ENCODE measurements around the gene CLEC2A. TPM values are rescaled to one million over a fixed set of nuclear protein-coding genes. Genes with fewer than 3 reads are reported as not detected.
A peak's percentile ranks its signal among the peaks of the same experiment; 100 is the strongest.
"Not testable (repeated sequence)": the region's sequence is repeated elsewhere in the genome, so short reads cannot be mapped to it uniquely, and the experiment has no call there.

Gene CLEC2A
- not detected for total RNA-seq

GRCh38 chr12:9932270-9932669 lies at the start of gene CLEC2A:
TSS of gene CLEC2A (minus strand) at chr12:9932370. CDS start at chr12:9932329, 41 bp downstream.
- Mint-ChIP-seq H3K27me3 (ENCODE audit: low read depth) (peaks cover 4% of the 10 kb centered on the region), H3K4me3 (no peak within 1 kb of the TSS), H3K36me3 (ENCODE audit: insufficient read depth) (no peaks in the 10 kb centered on the region), H3K9me3 (no peaks in the 10 kb centered on the region), H3K4me1 (ENCODE audit: low read depth) (no peaks in the 10 kb centered on the region)
- ATAC-seq (no peak), DNase-seq (no peak)

- ATAC-seq (no peak), DNase-seq (no peak)
- no peaks in the 10 kb centered on the region for H3K4me1 Mint-ChIP-seq (ENCODE audit: low read depth)
- peaks cover 5% of the 10 kb centered on the region for H3K9me3 Mint-ChIP-seq
- H3K27me3 Mint-ChIP-seq (ENCODE audit: low read depth), result peaks cover 3% of the 10 kb centered on the region
- H3K36me3 Mint-ChIP-seq (ENCODE audit: insufficient read depth), result no peaks in the 10 kb centered on the region
- no peak overlapping the region for H3K4me3 Mint-ChIP-seq
Measured at GRCh38 chr12:9980126-9980525, 48.0 kb upstream of the CLEC2A start.

- Mint-ChIP-seq H3K27me3 (ENCODE audit: low read depth) (peaks cover 8% of the 10 kb centered on the region), H3K4me3 (no peak overlapping the region), H3K36me3 (ENCODE audit: insufficient read depth) (no peaks in the 10 kb centered on the region), H3K4me1 (ENCODE audit: low read depth) (no peaks in the 10 kb centered on the region), H3K9me3 (peaks cover 7% of the 10 kb centered on the region)
- no peak for DNase-seq
- no peak for ATAC-seq
Measured at GRCh38 chr12:9977916-9978315, 45.7 kb upstream of the CLEC2A start.

- ATAC-seq; DNase-seq; H3K4me1 Mint-ChIP-seq (ENCODE audit: low read depth); H3K9me3 Mint-ChIP-seq; H3K4me3 Mint-ChIP-seq; H3K27me3 Mint-ChIP-seq (ENCODE audit: low read depth); H3K36me3 Mint-ChIP-seq (ENCODE audit: insufficient read depth): not testable (repeated sequence)
Measured at GRCh38 chr12:9976626-9977025, 44.5 kb upstream of the CLEC2A start.

- H3K9me3 Mint-ChIP-seq, result peaks cover 7% of the 10 kb centered on the region
- no peaks in the 10 kb centered on the region for H3K4me1 Mint-ChIP-seq (ENCODE audit: low read depth)
- no peak overlapping the region for H3K4me3 Mint-ChIP-seq
- H3K27me3 Mint-ChIP-seq (ENCODE audit: low read depth), result peaks cover 8% of the 10 kb centered on the region
- DNase-seq (no peak), ATAC-seq (no peak)
- H3K36me3 Mint-ChIP-seq (ENCODE audit: insufficient read depth), result no peaks in the 10 kb centered on the region
Measured at GRCh38 chr12:9975614-9976013, 43.4 kb upstream of the CLEC2A start.

GRCh38 chr12:9974731-9975130 lies 42.6 kb upstream of the CLEC2A start:
- not testable (repeated sequence) for DNase-seq; H3K27me3 Mint-ChIP-seq (ENCODE audit: low read depth); H3K9me3 Mint-ChIP-seq; ATAC-seq; H3K4me3 Mint-ChIP-seq; H3K4me1 Mint-ChIP-seq (ENCODE audit: low read depth); H3K36me3 Mint-ChIP-seq (ENCODE audit: insufficient read depth)

- peaks cover 8% of the 10 kb centered on the region for H3K27me3 Mint-ChIP-seq (ENCODE audit: low read depth)
- ATAC-seq, result no peak
- peaks cover 7% of the 10 kb centered on the region for H3K9me3 Mint-ChIP-seq
- H3K36me3 Mint-ChIP-seq (ENCODE audit: insufficient read depth), result no peaks in the 10 kb centered on the region
- H3K4me3 Mint-ChIP-seq, result no peak overlapping the region
- no peak for DNase-seq
- no peaks in the 10 kb centered on the region for H3K4me1 Mint-ChIP-seq (ENCODE audit: low read depth)
Measured at GRCh38 chr12:9973949-9974348, 41.8 kb upstream of the CLEC2A start.

- Mint-ChIP-seq H3K27me3 (ENCODE audit: low read depth) (peaks cover 8% of the 10 kb centered on the region), H3K36me3 (ENCODE audit: insufficient read depth) (no peaks in the 10 kb centered on the region), H3K9me3 (peaks cover 4% of the 10 kb centered on the region), H3K4me3 (no peak within 1 kb of the TSS), H3K4me1 (ENCODE audit: low read depth) (no peaks in the 10 kb centered on the region)
- DNase-seq (no peak), ATAC-seq (no peak)
Measured at GRCh38 chr12:9971181-9971580, 39.0 kb upstream of the CLEC2A start, which contains the start of gene CLEC12A. TSS of gene CLEC12A (plus strand) at chr12:9971409. CDS start at chr12:9971597, 188 bp downstream.

- no peak for DNase-seq
- Mint-ChIP-seq H3K27me3 (ENCODE audit: low read depth) (peaks cover 1% of the 10 kb centered on the region), H3K36me3 (ENCODE audit: insufficient read depth) (no peaks in the 10 kb centered on the region), H3K4me1 (ENCODE audit: low read depth) (no peaks in the 10 kb centered on the region), H3K9me3 (no peaks in the 10 kb centered on the region), H3K4me3 (no peak overlapping the region)
- no peak for ATAC-seq
Measured at GRCh38 chr12:9969673-9970072, 37.5 kb upstream of the CLEC2A start.

GRCh38 chr12:9961901-9962300 lies 29.7 kb upstream of the CLEC2A start:
- Mint-ChIP-seq H3K4me1 (ENCODE audit: low read depth) (peaks cover 26% of the 10 kb centered on the region), H3K27me3 (ENCODE audit: low read depth) (no peaks in the 10 kb centered on the region), H3K4me3 (no peak overlapping the region), H3K9me3 (no peaks in the 10 kb centered on the region), H3K36me3 (ENCODE audit: insufficient read depth) (no peaks in the 10 kb centered on the region)
- ATAC-seq, result no peak
- no peak for DNase-seq

- ATAC-seq, result no peak
- H3K4me3 Mint-ChIP-seq, result no peak overlapping the region
- H3K4me1 Mint-ChIP-seq (ENCODE audit: low read depth), result peaks cover 30% of the 10 kb centered on the region
- no peaks in the 10 kb centered on the region for H3K36me3 Mint-ChIP-seq (ENCODE audit: insufficient read depth)
- no peaks in the 10 kb centered on the region for H3K9me3 Mint-ChIP-seq
- no peaks in the 10 kb centered on the region for H3K27me3 Mint-ChIP-seq (ENCODE audit: low read depth)
- no peak for DNase-seq
Measured at GRCh38 chr12:9961106-9961505, 28.9 kb upstream of the CLEC2A start.

GRCh38 chr12:9960590-9960989 lies 28.4 kb upstream of the CLEC2A start:
- DNase-seq (no peak), ATAC-seq (no peak)
- Mint-ChIP-seq H3K9me3 (no peaks in the 10 kb centered on the region), H3K27me3 (ENCODE audit: low read depth) (no peaks in the 10 kb centered on the region), H3K4me1 (ENCODE audit: low read depth) (peaks cover 32% of the 10 kb centered on the region), H3K4me3 (no peak overlapping the region), H3K36me3 (ENCODE audit: insufficient read depth) (no peaks in the 10 kb centered on the region)

- no peaks in the 10 kb centered on the region for H3K27me3 Mint-ChIP-seq (ENCODE audit: low read depth)
- H3K4me1 Mint-ChIP-seq (ENCODE audit: low read depth), result peaks cover 35% of the 10 kb centered on the region
- ATAC-seq (peak in 1 of 2 donors; percentile 37), DNase-seq (no peak)
- H3K9me3 Mint-ChIP-seq, result no peaks in the 10 kb centered on the region
- H3K4me3 Mint-ChIP-seq, result no peak overlapping the region
- no peaks in the 10 kb centered on the region for H3K36me3 Mint-ChIP-seq (ENCODE audit: insufficient read depth)
Measured at GRCh38 chr12:9957834-9958233, 25.7 kb upstream of the CLEC2A start.

GRCh38 chr12:9952954-9953729 lies 21.0 kb upstream of the CLEC2A start:
- not testable (repeated sequence) for H3K4me3 Mint-ChIP-seq; H3K36me3 Mint-ChIP-seq (ENCODE audit: insufficient read depth); H3K9me3 Mint-ChIP-seq; H3K27me3 Mint-ChIP-seq (ENCODE audit: low read depth); ATAC-seq; DNase-seq
- peaks cover 54% of the 10 kb centered on the region for H3K4me1 Mint-ChIP-seq (ENCODE audit: low read depth)

- H3K9me3 Mint-ChIP-seq, result no peaks in the 10 kb centered on the region
- peaks cover 44% of the 10 kb centered on the region for H3K4me1 Mint-ChIP-seq (ENCODE audit: low read depth)
- H3K4me3 Mint-ChIP-seq, result peak overlapping the region; percentile 46
- peak; percentile 7 for DNase-seq
- no peaks in the 10 kb centered on the region for H3K36me3 Mint-ChIP-seq (ENCODE audit: insufficient read depth)
- peak; percentile 51 to 72 for ATAC-seq
- no peaks in the 10 kb centered on the region for H3K27me3 Mint-ChIP-seq (ENCODE audit: low read depth)
Measured at GRCh38 chr12:9951026-9951675, 19.0 kb upstream of the CLEC2A start.
